Endothelial cell (in vitro differentiated cells): ENCODE results near the gene NLRC5. TPM values are rescaled to one million over a fixed set of nuclear protein-coding genes. Genes with fewer than 3 reads are reported as not detected.

Source experiments
- DNase-seq: peaks from one replicate; pipeline ENCODE4 v3.0.0; 2021; ENCODE audit warnings: low spot score
- H3K27ac Mint-ChIP-seq: one replicate; pipeline ENCODE4 v1.8.0; 2021; ENCODE audit warnings: mixed read lengths, inconsistent platforms; ENCODE audit not compliant: unreplicated experiment
- H3K27me3 Mint-ChIP-seq: one replicate; pipeline ENCODE4 v1.8.0; 2021; ENCODE audit warnings: mild to moderate bottlenecking, moderate library complexity, mixed read lengths, inconsistent platforms; ENCODE audit not compliant: unreplicated experiment
- H3K36me3 Mint-ChIP-seq: one replicate; pipeline ENCODE4 v1.8.0; 2021; ENCODE audit warnings: mild to moderate bottlenecking, low read depth, mixed read lengths, inconsistent platforms; ENCODE audit not compliant: unreplicated experiment
- H3K4me1 Mint-ChIP-seq: one replicate; pipeline ENCODE4 v1.8.0; 2021; ENCODE audit warnings: mild to moderate bottlenecking, mixed read lengths, inconsistent platforms; ENCODE audit not compliant: unreplicated experiment
- H3K4me3 Mint-ChIP-seq: one replicate; pipeline ENCODE4 v1.8.0; 2021; ENCODE audit warnings: mild to moderate bottlenecking, mixed read lengths, inconsistent platforms; ENCODE audit not compliant: unreplicated experiment
- H3K9me3 Mint-ChIP-seq: one replicate; pipeline ENCODE4 v1.8.0; 2021; ENCODE audit warnings: mixed read lengths, inconsistent platforms; ENCODE audit not compliant: unreplicated experiment
- total RNA-seq: library from RNA; stranded (reverse); fragmentation: NEBNext Ultra II Directional; extraction: Animal tissue kit (Norgen Biotek cat#: 25700); gene quantifications from one replicate; pipeline ENCODE4 v1.2.1, GENCODE V29; 2021; ENCODE audit not compliant: unreplicated experiment
- TF ChIP-seq, protein P1 (sequence below): fragments of 200-600 bp; sonication (generic); IDR thresholded peaks from one replicate; pipeline ENCODE4 v1.5.0; 2021; ENCODE audit warnings: antibody characterized with exemption; ENCODE audit not compliant: unreplicated experiment

The NLRC5 gene
- total RNA-seq, 1 donor from 2014 or later, result 2.4 TPM

DNA sequence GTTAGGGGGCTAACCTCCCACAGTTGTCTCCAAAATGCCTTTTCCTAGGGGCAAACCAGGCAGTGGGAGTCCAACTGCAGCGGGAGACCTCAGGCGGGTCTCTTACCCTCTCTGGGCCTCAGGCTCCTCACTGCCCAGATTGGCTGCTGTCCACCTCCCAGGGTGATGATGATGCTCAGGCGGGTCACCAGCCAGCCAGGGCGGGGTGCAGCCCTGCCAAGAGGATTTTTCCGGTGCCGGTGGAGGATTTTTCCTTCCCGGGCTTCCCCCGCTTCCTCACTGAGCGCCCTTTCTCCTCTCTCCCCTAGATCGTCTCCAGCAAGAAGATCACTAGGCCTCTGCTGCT, 125.8 kb downstream of the NLRC5 start:
- peaks cover 16% of the 10 kb centered on the region for H3K36me3 Mint-ChIP-seq
- no peak overlapping the region for H3K4me3 Mint-ChIP-seq
- H3K27me3 Mint-ChIP-seq, result peaks cover 5% of the 10 kb centered on the region
- TF ChIP-seq, protein P1, sequence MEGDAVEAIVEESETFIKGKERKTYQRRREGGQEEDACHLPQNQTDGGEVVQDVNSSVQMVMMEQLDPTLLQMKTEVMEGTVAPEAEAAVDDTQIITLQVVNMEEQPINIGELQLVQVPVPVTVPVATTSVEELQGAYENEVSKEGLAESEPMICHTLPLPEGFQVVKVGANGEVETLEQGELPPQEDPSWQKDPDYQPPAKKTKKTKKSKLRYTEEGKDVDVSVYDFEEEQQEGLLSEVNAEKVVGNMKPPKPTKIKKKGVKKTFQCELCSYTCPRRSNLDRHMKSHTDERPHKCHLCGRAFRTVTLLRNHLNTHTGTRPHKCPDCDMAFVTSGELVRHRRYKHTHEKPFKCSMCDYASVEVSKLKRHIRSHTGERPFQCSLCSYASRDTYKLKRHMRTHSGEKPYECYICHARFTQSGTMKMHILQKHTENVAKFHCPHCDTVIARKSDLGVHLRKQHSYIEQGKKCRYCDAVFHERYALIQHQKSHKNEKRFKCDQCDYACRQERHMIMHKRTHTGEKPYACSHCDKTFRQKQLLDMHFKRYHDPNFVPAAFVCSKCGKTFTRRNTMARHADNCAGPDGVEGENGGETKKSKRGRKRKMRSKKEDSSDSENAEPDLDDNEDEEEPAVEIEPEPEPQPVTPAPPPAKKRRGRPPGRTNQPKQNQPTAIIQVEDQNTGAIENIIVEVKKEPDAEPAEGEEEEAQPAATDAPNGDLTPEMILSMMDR, result no peak
- DNase-seq, result no peak
- no peaks in the 10 kb centered on the region for H3K9me3 Mint-ChIP-seq
- no peaks in the 10 kb centered on the region for H3K4me1 Mint-ChIP-seq
- no peak overlapping the region for H3K27ac Mint-ChIP-seq

DNA sequence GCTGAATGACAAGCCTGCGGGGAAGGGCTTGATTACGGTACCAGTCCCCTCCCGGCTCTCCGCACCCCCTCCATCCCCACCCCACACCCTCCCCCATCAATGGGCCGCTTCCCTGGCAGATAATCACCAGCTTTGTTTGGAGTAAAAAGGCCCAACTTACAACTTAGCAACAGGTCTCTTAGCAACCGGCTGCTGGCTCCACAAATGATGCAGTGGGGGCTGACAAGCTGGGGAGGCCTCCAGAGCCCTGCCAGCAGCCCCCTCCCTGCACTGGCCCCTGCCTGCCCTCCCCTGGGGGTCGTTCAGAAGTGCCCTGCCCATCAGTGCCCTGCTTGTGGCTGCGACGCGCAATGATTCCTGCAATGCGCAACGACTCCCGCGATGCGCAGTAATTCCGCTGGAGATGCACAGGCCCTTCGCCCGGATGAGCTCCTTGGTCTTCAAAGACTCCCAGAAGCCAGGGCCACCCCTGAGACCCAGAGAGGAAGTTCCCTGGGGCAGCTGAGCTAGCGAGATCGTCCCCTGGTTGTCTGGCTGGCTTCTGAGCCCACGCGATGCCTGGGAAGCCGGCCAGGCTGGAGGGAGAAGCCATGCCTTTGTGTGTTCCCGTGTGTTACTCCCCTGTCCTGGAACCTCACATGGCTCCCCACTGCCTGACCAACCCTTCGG, 126.3 kb downstream of the NLRC5 start:
- Mint-ChIP-seq H3K27ac (no peak overlapping the region), H3K9me3 (no peaks in the 10 kb centered on the region)

DNA sequence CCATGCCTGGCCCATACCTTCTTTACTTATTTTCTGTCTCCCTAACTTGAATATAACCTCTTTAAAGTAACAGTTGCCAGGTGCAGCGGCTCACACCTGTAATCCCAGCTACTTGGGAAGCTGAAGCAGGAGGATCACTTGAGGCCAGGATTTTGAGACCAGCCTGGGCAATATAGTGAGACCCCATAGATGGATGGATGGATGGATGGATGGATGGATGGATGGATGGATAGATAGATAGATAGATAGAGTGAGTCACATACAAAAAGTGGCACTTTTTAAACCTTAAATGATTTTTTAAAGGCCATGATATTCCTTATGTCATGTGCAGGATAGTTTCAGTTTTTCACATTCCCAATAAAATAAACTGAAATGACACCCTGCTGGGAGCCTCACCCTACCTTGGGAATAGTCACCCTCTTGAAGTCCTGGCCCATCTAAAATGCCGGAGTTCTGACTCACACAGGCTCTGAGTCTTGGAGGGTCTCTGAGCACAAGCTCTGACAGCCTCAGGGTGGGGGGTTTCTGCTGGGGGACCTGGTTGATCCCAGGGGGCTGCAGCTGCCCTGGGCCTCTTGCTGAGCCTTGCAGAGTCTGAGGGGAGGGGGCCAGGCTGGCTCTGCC, 129.2 kb downstream of the NLRC5 start:
- H3K9me3 Mint-ChIP-seq, result no peaks in the 10 kb centered on the region
- TF ChIP-seq, protein P1, result no peak
- DNase-seq, result no peak
- H3K36me3 Mint-ChIP-seq, result peaks cover 37% of the 10 kb centered on the region
- peak overlapping the region; percentile 41 for H3K27ac Mint-ChIP-seq
- no peaks in the 10 kb centered on the region for H3K4me1 Mint-ChIP-seq
- peaks cover 5% of the 10 kb centered on the region for H3K27me3 Mint-ChIP-seq
- peak overlapping the region; percentile 81 for H3K4me3 Mint-ChIP-seq

More for the DNA sequence above, 126.3 kb downstream of the NLRC5 start:
- DNase-seq, result no peak
- peak overlapping the region; percentile 15 for H3K4me3 Mint-ChIP-seq
- H3K36me3 Mint-ChIP-seq, result peaks cover 16% of the 10 kb centered on the region
- TF ChIP-seq, protein P1, result no peak
- H3K4me1 Mint-ChIP-seq, result no peaks in the 10 kb centered on the region
- H3K27me3 Mint-ChIP-seq, result peaks cover 5% of the 10 kb centered on the region

DNA sequence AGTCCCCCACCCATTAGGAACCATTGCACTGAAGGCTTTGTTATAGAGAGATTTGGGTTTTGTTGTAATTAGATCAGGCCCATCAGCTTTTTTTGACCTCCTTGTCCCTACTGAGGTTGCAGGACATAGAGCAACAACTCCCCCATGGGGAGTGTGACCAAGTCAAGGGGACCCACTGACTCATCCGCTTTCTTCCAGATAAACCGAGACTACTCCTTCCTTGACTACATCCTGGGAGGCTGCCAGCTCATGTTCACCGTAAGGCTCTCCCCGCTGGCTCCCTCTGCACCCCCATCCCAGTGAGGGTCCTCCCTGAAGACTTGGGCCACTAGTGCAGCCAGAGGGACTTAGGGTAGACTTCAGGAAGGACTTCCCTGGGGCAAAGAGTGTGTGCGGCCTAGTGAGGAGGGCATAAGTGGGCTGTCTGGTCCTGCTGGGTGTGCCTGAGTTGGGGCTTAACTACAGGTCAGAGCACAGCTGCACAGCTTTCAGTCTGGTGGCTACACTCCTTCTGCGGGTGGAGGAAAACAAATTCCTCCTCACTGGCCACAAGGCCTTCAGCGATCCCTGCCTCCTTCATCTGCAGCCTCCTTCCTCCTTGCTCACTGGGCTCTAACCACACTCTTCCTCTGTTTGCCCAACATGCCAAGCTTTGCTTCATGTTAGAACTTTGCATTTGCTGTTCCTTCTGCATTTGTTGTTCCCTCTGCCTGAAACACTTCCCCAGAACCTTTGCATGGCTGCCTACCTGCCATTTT, 134.0 kb downstream of the NLRC5 start:
- Mint-ChIP-seq H3K27ac (no peak overlapping the region), H3K9me3 (no peaks in the 10 kb centered on the region), H3K27me3 (peaks cover 5% of the 10 kb centered on the region), H3K4me3 (peak overlapping the region; percentile 72), H3K36me3 (peaks cover 56% of the 10 kb centered on the region), H3K4me1 (no peaks in the 10 kb centered on the region)
- TF ChIP-seq, protein P1, result no peak
- no peak for DNase-seq
